GM12872 (cell line): ENCODE results near the gene ROR2.

Experiments used
- TF ChIP-seq, protein P1 (sequence below): IDR thresholded peaks from 3 replicates; pipeline ENCODE4 v1.5.1; 2011; ENCODE audit warnings: low read depth, mild to moderate bottlenecking, low read length, moderate library complexity; ENCODE audit not compliant: insufficient read depth

ROR2 gene

DNA sequence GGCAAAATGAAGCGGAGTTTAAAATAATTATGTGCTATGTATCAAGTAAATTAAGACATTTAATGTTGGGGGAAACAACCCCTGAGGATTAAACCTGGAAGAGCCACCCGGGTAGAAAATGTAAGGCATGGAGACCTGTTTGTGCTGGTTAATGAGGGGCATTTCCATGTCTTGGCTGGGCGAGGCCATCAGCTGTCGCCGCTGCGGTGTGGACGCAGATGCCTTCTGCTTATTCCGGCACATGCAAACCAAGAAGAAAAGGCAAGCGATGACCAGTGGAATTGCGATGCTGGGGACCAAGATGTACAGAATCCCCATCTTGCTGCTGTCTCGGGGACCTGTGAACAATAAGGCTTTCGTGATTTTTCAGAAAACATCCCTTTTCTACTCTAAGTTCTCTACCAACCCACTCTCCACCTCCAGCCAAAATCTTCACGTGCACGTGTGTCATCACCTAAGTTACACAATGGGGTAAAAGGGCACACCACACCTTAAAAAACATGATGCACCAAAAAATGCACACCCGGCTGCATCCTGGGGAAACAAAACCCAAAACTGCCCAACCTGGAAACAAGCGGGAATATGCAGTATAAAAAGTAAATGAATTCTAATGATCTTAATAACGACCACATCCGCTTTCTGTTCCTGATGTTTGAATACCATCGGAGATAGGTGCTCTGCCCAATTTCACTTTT is 223.5 kb downstream of the ROR2 start:
- TF ChIP-seq, protein P1, sequence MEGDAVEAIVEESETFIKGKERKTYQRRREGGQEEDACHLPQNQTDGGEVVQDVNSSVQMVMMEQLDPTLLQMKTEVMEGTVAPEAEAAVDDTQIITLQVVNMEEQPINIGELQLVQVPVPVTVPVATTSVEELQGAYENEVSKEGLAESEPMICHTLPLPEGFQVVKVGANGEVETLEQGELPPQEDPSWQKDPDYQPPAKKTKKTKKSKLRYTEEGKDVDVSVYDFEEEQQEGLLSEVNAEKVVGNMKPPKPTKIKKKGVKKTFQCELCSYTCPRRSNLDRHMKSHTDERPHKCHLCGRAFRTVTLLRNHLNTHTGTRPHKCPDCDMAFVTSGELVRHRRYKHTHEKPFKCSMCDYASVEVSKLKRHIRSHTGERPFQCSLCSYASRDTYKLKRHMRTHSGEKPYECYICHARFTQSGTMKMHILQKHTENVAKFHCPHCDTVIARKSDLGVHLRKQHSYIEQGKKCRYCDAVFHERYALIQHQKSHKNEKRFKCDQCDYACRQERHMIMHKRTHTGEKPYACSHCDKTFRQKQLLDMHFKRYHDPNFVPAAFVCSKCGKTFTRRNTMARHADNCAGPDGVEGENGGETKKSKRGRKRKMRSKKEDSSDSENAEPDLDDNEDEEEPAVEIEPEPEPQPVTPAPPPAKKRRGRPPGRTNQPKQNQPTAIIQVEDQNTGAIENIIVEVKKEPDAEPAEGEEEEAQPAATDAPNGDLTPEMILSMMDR: no peak

DNA sequence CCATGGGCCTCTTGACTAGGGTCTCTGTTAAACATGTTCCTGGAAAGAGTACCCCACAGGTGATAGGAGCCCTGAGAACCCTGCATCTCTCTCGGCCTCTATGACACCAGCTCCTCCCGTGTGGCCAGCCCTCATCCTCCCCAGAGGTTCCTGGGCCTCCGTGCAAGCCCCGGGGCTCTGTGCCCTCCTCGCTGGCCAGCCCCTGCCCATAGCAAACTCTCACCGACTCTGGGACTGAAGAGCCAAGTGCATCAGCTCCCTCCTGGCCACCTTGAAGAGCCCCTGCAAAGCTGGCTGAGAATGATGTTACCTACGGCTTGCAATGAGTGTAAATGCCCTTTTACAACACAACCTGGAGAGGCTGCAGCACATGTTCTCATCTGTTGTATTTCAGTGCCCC is 224.4 kb downstream of the ROR2 start:
- TF ChIP-seq, protein P1: no peak

DNA sequence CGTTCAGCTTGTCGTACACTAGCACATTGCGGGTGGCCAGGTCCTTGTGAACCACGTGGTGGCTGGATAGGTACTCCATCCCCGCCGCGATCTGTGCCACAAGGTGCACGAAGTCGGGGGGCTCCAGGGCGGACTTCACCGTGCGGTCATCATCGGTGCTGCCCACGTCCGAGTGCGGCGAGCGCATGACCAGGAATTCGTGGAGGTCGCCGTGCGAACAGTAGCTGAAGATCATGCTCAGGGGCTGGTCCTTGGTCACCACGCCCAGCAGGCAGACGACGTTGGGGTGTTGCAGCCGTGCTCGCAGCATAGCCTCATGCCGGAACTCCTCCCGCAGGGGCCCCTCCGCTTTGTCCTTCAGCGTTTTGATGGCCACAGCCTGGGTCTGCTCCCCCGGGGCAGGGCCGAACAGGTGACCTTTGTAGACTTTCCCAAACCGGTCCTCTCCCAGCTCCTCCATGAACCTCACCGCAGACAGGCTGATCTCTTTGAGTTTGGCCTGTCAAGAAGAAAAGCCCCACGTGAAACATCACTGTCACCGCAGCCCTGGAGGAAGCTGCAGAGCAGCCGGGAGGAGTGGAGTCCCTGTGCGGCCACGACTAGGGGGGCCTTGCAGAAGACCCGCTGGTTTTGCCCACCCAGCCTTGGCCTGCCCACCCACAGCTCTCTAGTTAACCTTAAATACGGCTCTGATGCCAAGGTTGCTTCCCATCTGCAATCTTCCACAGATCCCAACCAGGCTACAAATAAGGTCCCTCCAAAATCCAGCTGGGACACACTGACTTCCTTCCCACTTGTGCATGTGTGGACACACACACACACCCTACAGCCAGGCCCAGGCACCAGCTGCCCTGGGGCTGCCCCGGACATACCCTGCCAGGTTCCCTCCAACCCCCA is 225.2 kb downstream of the ROR2 start:
- TF ChIP-seq, protein P1: no peak

DNA sequence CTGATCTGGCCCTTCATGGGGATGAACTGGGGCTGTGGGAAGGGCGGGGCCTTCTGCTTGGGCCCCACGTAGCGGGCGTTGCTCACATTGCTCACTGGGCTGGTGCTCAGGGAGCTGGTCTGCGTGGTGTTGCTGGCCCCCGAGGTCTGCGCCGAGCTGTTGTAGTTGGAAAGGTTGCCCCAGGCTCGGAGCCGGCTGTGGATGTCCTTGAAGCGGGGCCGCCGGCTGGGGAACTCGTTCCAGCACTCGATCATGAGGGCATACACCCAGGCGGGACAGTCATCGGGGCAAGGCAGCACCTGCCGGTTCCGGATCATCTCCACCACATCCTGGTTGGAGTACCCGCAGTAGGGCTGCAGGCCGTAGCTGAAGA is 226.0 kb downstream of the ROR2 start:
- TF ChIP-seq, protein P1: no peak

DNA sequence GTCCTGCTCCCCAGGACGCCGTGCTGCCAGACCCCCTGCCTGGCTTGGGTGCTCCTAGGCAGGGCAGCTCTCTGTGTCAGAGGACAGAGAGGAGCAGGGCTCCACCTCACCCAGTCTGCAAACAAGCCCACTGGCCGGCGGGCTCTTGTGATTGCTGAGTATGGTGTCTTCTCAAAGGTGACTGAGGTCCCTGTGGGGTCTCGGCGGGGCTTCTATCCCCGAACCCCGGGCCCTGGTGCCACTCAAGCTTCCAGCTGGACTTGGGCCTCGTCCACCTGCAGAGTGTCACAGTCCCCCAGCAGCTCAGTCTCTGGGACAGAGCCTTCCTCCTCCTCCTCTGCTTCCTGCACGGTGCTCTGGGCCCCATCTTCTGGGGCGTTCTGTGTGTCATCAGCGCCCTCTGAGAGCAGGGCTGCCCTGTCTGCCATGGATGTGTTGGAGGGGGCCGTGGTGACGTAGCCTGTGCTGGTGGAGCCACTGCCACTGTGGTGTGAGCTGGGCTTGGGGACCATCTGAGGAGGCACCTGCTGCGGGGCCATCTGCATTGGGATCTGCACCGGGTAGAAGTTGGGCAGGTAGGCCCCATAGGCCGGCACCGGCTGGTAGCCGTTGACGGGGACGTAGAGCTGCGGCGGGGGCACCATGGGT is 226.5 kb downstream of the ROR2 start:
- TF ChIP-seq, protein P1: no peak

DNA sequence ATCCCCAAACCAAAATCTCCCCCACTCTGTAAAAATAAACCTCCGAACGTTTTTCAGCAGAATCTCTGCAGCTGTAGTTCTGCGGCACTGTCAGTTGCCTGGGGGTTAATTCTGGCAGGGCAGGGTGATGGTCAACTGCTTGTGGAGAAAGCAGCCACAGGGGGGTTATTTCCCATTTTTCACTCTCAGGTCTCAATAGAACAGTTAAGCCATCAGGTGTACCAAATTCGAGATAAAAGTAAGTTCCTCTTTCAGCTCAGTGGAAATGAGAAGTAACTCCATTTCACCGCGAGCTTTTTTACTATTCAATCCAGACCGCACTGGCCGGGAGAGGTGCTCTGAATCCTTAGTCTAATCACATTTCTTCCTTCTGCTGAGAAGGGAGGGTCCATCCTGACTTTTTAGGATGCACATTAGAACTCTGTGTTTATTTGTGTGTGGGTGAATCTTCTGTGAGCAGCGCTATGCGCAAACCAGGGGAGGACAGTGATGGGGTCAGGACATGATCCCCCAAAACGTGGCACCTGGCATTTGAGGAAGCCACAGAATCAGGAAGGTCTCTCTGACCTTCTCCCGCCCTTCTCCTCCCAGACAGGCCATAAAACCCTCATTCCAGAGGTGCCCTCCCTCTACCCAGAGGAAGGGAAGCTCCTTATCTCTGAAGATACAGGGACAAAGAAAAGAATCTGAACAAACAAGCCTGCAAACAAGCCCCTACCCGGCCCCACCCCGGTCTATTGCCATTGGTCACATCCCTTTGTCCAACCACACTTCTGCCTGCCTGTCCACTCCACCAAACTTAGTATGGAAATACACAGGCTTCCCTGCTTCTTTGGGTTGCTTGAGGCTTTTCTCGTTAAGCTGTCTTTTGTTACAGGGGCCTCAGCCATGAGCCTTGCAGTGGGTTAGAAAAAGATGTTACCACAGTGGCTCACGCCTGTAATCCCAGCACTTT is 229.0 kb downstream of the ROR2 start:
- TF ChIP-seq, protein P1: no peak
